SKM-1 (cell line): ENCODE results near the gene POLL.
"Not testable (repeated sequence)": the region's sequence is repeated elsewhere in the genome, so short reads cannot be mapped to it uniquely, and the experiment has no call there.

Source experiments
- DNase-seq: peaks from one replicate; lab custom pipeline; 2025; ENCODE audit not compliant: unreplicated experiment; lab: John Stamatoyannopoulos, UW

POLL gene

GRCh38 chr10:101587725-101588653 is at the start of gene POLL, which contains the start of gene DPCD:
Gene POLL, minus strand, starts transcription at chr10:101588257. Its CDS starts 897 bp downstream, at chr10:101587360.
Gene DPCD, plus strand, starts transcription at chr10:101588321. Its CDS starts 16 bp downstream, at chr10:101588337.
- peak; percentile 82 for DNase-seq

DNA sequence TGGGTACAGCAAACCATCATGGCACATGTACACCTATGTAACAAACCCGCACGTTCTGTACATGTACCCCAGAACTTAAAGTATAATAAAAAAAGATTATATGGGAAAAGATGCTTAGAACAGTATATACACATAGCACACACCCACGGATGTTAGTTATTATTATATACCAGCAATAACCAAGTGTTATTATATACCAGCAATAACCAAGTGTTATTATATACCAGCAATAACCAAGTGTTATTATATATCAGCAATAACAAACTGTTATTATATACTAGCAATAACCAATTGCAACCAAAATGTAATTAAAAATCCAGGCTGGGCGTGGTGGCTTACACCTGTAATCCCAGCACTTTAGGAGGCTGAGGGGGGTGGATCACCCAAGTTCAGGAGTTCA is 45.5 kb upstream of the POLL start:
- DNase-seq = not testable (repeated sequence)

- DNase-seq = no peak
Observed at GRCh38 chr10:101631821-101632475, 43.9 kb upstream of the POLL start.

DNA sequence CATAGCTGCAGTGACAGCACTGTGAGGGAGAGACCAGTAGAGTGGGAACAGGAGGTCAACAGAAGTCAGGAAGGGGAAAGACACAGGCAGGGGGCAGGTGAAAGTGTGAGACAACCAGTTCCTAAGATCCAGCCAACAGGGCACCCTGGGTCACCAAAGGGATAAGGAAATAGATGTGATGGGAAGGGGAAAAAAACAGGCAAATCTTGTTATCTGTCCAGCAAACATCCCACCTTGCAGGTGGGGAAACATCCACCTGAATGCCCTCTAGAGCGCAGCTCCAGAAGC is 42.5 kb upstream of the POLL start:
- no peak for DNase-seq

DNA sequence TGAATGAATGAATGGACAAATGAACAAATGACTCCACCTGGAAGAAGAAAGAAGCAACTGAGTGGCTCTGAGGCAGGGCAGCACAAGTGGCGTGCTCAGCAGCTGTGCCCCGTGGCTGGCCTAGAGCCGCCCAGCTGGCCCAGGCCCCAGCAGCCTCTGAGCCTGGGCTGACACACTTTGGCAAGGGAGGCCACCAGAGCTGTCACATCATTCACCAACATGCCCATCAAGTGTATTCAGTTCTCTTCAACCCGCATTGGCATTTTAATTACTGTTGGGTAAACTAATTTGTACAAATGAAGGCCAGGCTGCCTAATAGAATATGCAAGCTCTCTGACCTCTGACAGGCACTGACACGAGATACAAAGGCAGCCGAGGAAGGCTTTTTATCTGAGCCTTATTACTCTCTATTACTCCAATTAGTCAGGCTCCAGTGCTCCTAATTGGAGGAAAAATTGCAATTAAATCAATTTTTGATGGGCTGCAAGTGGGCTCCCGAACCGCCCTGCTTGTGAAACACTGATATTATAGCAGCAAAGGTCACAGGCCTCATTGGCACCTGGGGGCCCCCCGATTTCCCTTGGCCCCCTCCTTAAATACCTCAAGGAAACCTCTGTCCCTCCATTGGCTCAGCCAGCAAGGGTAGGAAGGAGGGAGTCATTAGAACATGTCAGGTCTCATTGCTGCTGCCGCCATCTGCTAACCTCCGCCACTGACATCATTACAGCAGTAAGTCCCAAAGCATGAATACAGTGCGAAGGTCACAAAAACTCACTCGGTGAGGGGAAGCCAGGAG is 42.0 kb upstream of the POLL start:
- no peak for DNase-seq

- no peak for DNase-seq
Observed at GRCh38 chr10:101625821-101626412, 37.9 kb upstream of the POLL start.

GRCh38 chr10:101624526-101625102 is 36.6 kb upstream of the POLL start:
- no peak for DNase-seq

DNA sequence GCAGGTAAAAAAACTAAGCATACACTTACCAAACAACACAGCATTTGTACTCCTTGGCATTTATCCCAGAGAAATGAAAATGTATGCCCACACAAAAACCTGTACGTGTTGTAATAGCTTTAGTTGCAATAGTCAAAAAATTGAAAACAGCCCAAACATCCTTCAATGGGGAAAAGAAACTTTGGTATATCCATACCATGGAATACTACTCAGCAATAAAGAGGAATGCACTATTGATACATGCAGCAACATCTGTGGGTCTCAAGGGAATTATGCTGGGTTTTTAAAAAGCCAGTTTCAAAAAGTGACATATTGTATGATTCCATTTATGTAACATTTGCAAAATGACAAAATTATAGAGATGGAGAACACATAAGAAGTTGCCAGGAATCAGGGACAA is 35.5 kb upstream of the POLL start:
- no peak for DNase-seq

GRCh38 chr10:101619983-101620382 is 31.9 kb upstream of the POLL start:
- DNase-seq = no peak

- DNase-seq = no peak
Observed at GRCh38 chr10:101618871-101619270, 30.8 kb upstream of the POLL start.

DNA sequence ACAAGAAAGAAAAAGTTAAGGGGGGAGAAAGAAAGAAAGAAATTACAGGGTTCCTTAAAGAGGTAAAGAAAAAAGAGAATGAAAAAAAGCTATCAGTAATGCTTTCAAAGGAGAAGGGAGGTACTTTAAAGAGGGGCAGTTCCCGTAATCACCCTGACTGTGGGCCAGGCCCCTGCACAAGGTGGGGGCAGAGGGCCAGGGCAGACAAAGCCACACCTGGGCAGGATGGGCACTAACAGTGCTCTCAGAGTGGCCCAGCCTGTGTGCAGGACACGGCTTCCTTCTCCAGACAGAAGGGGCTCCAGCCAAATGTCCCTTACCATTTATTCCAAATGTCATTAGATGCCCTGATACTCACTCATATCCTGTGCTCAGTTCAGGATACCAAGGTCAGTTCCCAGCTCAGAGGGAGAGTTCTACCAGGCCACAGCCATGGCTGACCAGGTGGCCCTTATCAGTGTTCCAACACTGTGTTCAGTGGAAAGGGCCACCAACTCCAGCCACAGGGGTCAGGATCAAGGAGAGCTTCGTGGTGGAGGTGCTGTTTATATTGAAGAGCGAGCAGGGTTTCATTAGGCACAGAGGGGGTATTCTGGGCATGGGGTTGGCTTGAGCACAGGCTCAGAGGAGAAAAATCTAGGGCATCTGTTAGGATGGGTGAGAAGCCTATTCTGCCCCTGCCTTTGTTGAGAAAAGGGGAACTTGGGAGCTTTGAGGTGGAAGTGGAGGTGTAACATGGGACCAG is 29.9 kb upstream of the POLL start:
- no peak for DNase-seq

GRCh38 chr10:101617102-101617823 is 29.2 kb upstream of the POLL start:
- no peak for DNase-seq

- no peak for DNase-seq
Observed at GRCh38 chr10:101616415-101617101, 28.5 kb upstream of the POLL start.

- DNase-seq = no peak
Observed at GRCh38 chr10:101615525-101616116, 27.6 kb upstream of the POLL start.

DNA sequence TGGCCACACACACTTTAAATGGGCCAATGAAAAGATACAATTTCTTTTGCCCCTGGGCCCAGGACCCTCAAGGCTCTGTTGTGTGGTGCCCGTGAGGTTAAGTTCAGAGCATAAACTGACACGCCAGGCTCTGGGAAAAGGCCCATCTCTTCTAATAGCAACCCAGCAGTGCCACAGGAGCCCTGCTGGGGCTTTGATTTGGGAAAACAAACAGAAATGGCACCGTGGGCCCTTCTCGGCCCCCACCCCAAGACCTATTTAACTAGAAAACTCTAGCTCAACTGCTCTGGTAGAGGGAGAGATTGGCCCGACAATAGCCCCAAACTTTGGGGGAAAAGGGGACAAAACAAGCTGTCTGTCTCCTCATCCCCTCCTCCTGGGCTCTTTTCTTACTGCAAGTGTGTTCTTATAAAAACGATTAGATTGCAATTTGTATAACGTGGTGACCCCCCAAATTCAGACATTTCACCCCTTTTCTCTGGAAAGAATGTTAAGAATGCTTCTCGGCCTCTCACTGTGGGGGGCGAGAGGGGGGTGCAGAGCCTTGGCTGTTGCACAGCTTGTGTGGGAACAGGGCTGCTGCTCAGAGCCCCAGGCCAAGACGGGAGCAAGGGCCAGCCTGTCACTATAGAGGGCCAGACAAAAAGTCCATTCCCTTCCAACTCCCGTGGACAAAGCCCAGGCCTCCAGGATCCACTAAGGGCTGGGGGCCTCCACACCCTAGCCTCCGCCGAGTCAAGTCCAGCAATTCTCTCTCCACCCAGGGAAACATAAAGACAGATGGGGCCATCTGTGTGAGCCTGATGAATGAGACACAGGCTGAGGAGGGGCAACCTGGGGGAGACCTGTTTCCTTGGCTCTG is 26.8 kb upstream of the POLL start:
- no peak for DNase-seq

DNA sequence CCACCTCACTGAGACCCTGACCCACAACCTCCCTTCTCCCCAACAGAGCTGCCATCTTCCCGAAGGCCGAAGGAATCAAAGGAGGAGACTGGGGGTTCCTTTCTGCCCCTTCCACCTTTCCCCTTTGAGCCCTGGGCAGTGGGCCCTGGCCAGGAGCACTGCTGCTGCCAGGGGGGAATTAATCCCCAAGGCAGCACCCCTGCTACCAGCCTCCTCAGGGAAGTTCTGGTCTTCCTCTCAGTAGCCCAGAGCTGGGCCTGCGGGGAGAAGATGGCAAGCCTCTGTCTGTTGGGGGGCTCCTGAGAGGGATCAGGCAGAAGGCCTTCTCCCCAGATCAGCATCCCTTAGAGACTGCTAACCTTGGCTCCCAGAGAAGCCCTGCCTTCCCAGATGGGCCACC is 25.6 kb upstream of the POLL start:
- no peak for DNase-seq

GRCh38 chr10:101612872-101613271 is 24.8 kb upstream of the POLL start:
- no peak for DNase-seq

- no peak for DNase-seq
Observed at GRCh38 chr10:101612086-101612485, 24.0 kb upstream of the POLL start.
